ENCODE results near the gene PHEX. TPM values are rescaled to one million over a fixed set of nuclear protein-coding genes. Genes with fewer than 3 reads are reported as not detected.

PHEX gene
- total and polyA plus RNA-seq, 2 experiments from 2014 or later, result 0.05 to 0.21 TPM

- Mint-ChIP-seq H3K36me3 (ENCODE audit: low read depth) (no peaks in the 10 kb centered on the region), H3K9me3 (no peaks in the 10 kb centered on the region)
These were observed 123.0 kb downstream of the PHEX start for GRCh38 chrX:22155126-22155525.

More at GRCh38 chrX:22155126-22155525, 123.0 kb downstream of the PHEX start:
- Histone ChIP-seq H3K79me2 (replicated peaks; ENCODE audit: insufficient read depth) (no peaks in the 10 kb centered on the region), H3K9me2 (ENCODE audit: insufficient read depth) (no peaks in the 10 kb centered on the region), H3K4me1 (ENCODE audit: insufficient read depth) (no peaks in the 10 kb centered on the region; the same call in 1 of the 2 replicates), H3K27ac (ENCODE audit: low read depth) (no peak overlapping the region), H3F3A (replicated peaks; ENCODE audit: low read depth) (no peaks in the 10 kb centered on the region), H2AFZ (no peak overlapping the region), H3K4me2 (no peak overlapping the region), H3K4me3 (no peak overlapping the region), H4K20me1 (replicated peaks; ENCODE audit: insufficient read depth) (no peaks in the 10 kb centered on the region), H3K36me3 (ENCODE audit: insufficient read depth) (no peaks in the 10 kb centered on the region), H3K27me3 (ENCODE audit: insufficient read depth) (no peaks in the 10 kb centered on the region)
- TF ChIP-seq JUNB (IDR thresholded peaks at IDR 0.05; ENCODE audit: unreplicated experiment) (no peak), CTCF (conservative IDR thresholded peaks at IDR 0.05; ENCODE audit: low read depth in 2 of 2) (no peak), CREB1 (CRISPR knock-in tag; IDR thresholded peaks at IDR 0.05; ENCODE audit: low read depth) (no peak), NANOG (IDR thresholded peaks at IDR 0.05; ENCODE audit: borderline replicate concordance) (no peak), ZNF462 (CRISPR knock-in tag; IDR thresholded peaks at IDR 0.05) (no peak)
- DNase-seq (ENCODE audit: low spot score) (no peak), ATAC-seq (no peak)
- no peak overlapping the region for H3K4me3 Mint-ChIP-seq
- H3K27ac Mint-ChIP-seq, result no peak overlapping the region
- no peaks in the 10 kb centered on the region; the same call in 2 of the 3 replicates for H3K4me1 Mint-ChIP-seq
- no peaks in the 10 kb centered on the region for H3K27me3 Mint-ChIP-seq (ENCODE audit: insufficient read depth, low read depth, poor library complexity)
